ENCODE measurements around the gene FAM209B. TPM values are rescaled to one million over a fixed set of nuclear protein-coding genes. Genes with fewer than 3 reads are reported as not detected.
"Not testable (repeated sequence)": the region's sequence is repeated elsewhere in the genome, so short reads cannot be mapped to it uniquely, and the experiment has no call there.

The FAM209B gene
- polyA plus RNA-seq, 3 donors, result 0.66 to 1.6 (median 0.84) TPM

DNA sequence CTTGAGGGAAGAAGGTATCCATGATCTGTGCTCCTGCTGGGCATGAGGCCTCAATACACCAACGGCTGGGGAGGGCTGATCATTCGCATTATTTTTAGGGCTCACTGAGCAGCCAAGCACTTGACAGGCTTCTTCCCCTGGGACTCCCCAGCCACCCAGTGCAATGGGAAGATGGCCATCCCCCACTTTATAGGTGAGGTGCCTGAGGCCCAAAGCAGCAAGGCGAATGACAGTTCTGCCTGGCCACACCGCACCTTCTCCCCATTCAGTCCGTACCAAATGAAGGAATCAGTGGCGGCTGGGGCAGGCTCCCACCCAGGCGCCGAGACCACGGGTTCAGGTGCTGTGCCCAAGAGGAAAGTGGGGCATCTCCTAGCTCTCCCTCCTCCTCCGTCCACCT, 12.9 kb upstream of the FAM209B start:
- H3K4me3 ChIP-seq (replicated peaks in 1 of 3; ENCODE audit: low read depth in 2 of 3, low read length in 3 of 3), result no peak overlapping the region
- no peak overlapping the region for H3K27ac Mint-ChIP-seq
- H3K79me2 ChIP-seq (ENCODE audit: insufficient read depth, low read length), result no peaks in the 10 kb centered on the region
- intact Hi-C loops (cut with micrococcal nuclease), result no loop called here
- no peak overlapping the region for H3K9ac ChIP-seq (ENCODE audit: insufficient read depth, low read length, poor library complexity, severe bottlenecking)
- no peaks in the 10 kb centered on the region for H3K4me1 Mint-ChIP-seq
- peaks cover 34 to 40% (median 39%) of the 10 kb centered on the region in 7 donors for H3K9me3 Mint-ChIP-seq
- no peak overlapping the region for H3K4me3 Mint-ChIP-seq
- H3K27me3 Mint-ChIP-seq (ENCODE audit: low read depth in 3 of 3), result peaks cover 0 to 1% (median 0%) of the 10 kb centered on the region in 3 donors
- WGBS (ENCODE audit: insufficient coverage), result 100% methylated on average over 4 of the region's 10 CpGs
- no peak overlapping the region for H3K27ac ChIP-seq (ENCODE audit: low read depth in 1 of 2, low read length in 2 of 2)
- H3K36me3 ChIP-seq (replicated peaks in 1 of 2; ENCODE audit: control insufficient read depth in 1 of 2, insufficient read depth in 2 of 2, low read length in 2 of 2), result peaks cover 52 to 63% of the 10 kb centered on the region in 2 donors
- no peaks in the 10 kb centered on the region for H3K27me3 ChIP-seq (ENCODE audit: control insufficient read depth in 2 of 2, insufficient read depth in 2 of 2, low read length in 2 of 2)
- peaks cover 7% of the 10 kb centered on the region for H4K20me1 ChIP-seq (ENCODE audit: insufficient read depth, low read length)
- no peak overlapping the region for H2AFZ ChIP-seq (ENCODE audit: insufficient read depth, low read depth, low read length, poor library complexity, severe bottlenecking)
- H3K4me1 ChIP-seq (ENCODE audit: control insufficient read depth in 1 of 2, insufficient read depth in 2 of 2, low read length in 2 of 2), result no peaks in the 10 kb centered on the region
- H3K4me2 ChIP-seq (replicated peaks; ENCODE audit: extremely low read depth, low read length, poor library complexity, severe bottlenecking), result no peak overlapping the region
- DNase-seq, result no peak
- TF ChIP-seq, protein P1, sequence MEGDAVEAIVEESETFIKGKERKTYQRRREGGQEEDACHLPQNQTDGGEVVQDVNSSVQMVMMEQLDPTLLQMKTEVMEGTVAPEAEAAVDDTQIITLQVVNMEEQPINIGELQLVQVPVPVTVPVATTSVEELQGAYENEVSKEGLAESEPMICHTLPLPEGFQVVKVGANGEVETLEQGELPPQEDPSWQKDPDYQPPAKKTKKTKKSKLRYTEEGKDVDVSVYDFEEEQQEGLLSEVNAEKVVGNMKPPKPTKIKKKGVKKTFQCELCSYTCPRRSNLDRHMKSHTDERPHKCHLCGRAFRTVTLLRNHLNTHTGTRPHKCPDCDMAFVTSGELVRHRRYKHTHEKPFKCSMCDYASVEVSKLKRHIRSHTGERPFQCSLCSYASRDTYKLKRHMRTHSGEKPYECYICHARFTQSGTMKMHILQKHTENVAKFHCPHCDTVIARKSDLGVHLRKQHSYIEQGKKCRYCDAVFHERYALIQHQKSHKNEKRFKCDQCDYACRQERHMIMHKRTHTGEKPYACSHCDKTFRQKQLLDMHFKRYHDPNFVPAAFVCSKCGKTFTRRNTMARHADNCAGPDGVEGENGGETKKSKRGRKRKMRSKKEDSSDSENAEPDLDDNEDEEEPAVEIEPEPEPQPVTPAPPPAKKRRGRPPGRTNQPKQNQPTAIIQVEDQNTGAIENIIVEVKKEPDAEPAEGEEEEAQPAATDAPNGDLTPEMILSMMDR (IDR thresholded peaks at IDR 0.05), result no peak
- H3K36me3 Mint-ChIP-seq, result peaks cover 63 to 66% of the 10 kb centered on the region in 2 donors
- peaks cover 35 to 38% of the 10 kb centered on the region in 2 donors for H3K9me3 ChIP-seq (replicated peaks in 1 of 2; ENCODE audit: control insufficient read depth in 1 of 2, insufficient read depth in 1 of 2, low read length in 2 of 2)

DNA sequence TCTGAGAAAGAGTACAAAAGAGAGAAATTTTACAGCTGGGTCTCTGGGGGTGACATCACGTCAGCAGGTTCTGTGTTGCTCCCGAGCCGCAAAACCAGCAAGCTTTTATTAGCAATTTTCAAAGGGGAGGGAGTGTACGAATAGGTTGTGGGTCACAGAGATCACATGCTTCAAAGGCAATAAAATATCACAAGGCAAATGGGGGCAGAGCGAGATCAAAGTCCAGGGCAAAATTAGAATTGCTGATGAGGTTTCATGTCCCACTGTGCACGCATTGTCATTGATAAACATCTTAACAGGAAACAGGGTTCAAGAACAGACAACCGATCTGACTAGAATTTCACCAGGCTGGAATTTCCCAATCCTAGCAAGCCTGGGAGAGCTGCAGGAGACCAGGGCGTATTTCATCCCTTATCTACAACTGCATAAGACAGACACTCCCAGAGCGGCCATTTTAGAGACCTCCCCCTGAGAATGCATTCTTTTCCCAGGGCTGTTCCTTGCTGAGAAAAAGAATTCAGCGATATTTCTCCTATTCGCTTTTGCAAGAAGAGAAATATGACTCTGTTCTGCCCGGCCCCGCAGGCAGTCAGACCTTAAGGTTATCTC, 12.2 kb upstream of the FAM209B start:
- H3K36me3 ChIP-seq (replicated peaks in 1 of 2; ENCODE audit: control insufficient read depth in 1 of 2, insufficient read depth in 2 of 2, low read length in 2 of 2), result peaks cover 48 to 56% of the 10 kb centered on the region in 2 donors
- H3K36me3 Mint-ChIP-seq, result peaks cover 57 to 59% of the 10 kb centered on the region in 2 donors

More for the DNA sequence above, 12.2 kb upstream of the FAM209B start:
- H3K4me3 ChIP-seq (replicated peaks in 1 of 3; ENCODE audit: low read depth in 2 of 3, low read length in 3 of 3); H3K4me3 Mint-ChIP-seq; H3K9ac ChIP-seq (ENCODE audit: insufficient read depth, low read length, poor library complexity, severe bottlenecking); H3K4me1 ChIP-seq (ENCODE audit: control insufficient read depth in 1 of 2, insufficient read depth in 2 of 2, low read length in 2 of 2); DNase-seq; H3K27me3 ChIP-seq (ENCODE audit: control insufficient read depth in 2 of 2, insufficient read depth in 2 of 2, low read length in 2 of 2); H2AFZ ChIP-seq (ENCODE audit: insufficient read depth, low read depth, low read length, poor library complexity, severe bottlenecking); H3K4me1 Mint-ChIP-seq; H3K79me2 ChIP-seq (ENCODE audit: insufficient read depth, low read length); H3K4me2 ChIP-seq (replicated peaks; ENCODE audit: extremely low read depth, low read length, poor library complexity, severe bottlenecking); H4K20me1 ChIP-seq (ENCODE audit: insufficient read depth, low read length); H3K27ac ChIP-seq (ENCODE audit: low read depth in 1 of 2, low read length in 2 of 2); intact Hi-C loops (cut with micrococcal nuclease); H3K27me3 Mint-ChIP-seq (ENCODE audit: low read depth in 3 of 3): not testable (repeated sequence)
- WGBS (ENCODE audit: insufficient coverage), result 93% methylated on average over 4 of the region's 13 CpGs
- H3K9me3 ChIP-seq (replicated peaks in 1 of 2; ENCODE audit: control insufficient read depth in 1 of 2, insufficient read depth in 1 of 2, low read length in 2 of 2), result peaks cover 35 to 38% of the 10 kb centered on the region in 2 donors
- Mint-ChIP-seq H3K9me3 (peaks cover 34 to 40% (median 39%) of the 10 kb centered on the region in 7 donors), H3K27ac (peak overlapping the region in 1 of 7 donors; percentile 8)

All from CD14-positive monocyte (primary cell).